HEK293 (cell line): ENCODE results near the gene AGPAT4.

ENCODE experiments used
- CTCF ChIA-PET: fragments of 350-600 bp; formaldehyde crosslinking; extraction: SDS; loops from one replicate; lab custom pipeline; 2021; ENCODE audit warnings: antibody characterized with exemption; lab: Yijun Ruan, JAX
- POLR2A ChIA-PET: fragments of 300-600 bp; formaldehyde crosslinking; extraction: SDS; loops from one replicate; lab custom pipeline; 2020; ENCODE audit warnings: antibody characterized with exemption, inconsistent platforms; lab: Yijun Ruan, JAX
- H3K27ac ChIP-seq: fragments of 200-500 bp; sonication (Bioruptor generic); 2 replicates; pipeline ENCODE4 v1.5.1; 2014; ENCODE audit warnings: low read depth, low read length, control low read depth, inconsistent platforms; ENCODE audit errors: extremely low read depth
- H3K36me3 ChIP-seq, 2 experiments: fragments of 200-500 bp in 1 of 2; sonication (Bioruptor generic) in 1 of 2; 1 replicate in 1 of 2; 2 replicates in 1 of 2; pipeline ENCODE4 v1.5.1; 2014 to 2017; ENCODE audit warnings: inconsistent platforms in 2 of 2, low read length in 2 of 2; ENCODE audit not compliant: control insufficient read depth in 2 of 2, insufficient read depth in 1 of 2
- H3K4me1 ChIP-seq: fragments of 200-500 bp; sonication (Bioruptor generic); 2 replicates; pipeline ENCODE4 v1.5.1; 2014; ENCODE audit warnings: mild to moderate bottlenecking, low read length, inconsistent platforms; ENCODE audit not compliant: control insufficient read depth, insufficient read depth
- H3K4me3 ChIP-seq: 2 replicates; pipeline ENCODE4 v1.5.1; 2011; ENCODE audit warnings: low read depth, mild to moderate bottlenecking, control low read depth, low read length, moderate library complexity
- H3K9me3 ChIP-seq: fragments of 200-500 bp; sonication (Bioruptor generic); 2 replicates; pipeline ENCODE4 v1.5.1; 2014; ENCODE audit warnings: low read depth, low read length, inconsistent platforms; ENCODE audit not compliant: control insufficient read depth, insufficient read depth
- HIC1 ChIP-seq: fragments of 450-650 bp; formaldehyde crosslinking; IDR thresholded peaks from 2 replicates; pipeline ENCODE4 v1.5.1; 2016; ENCODE audit warnings: missing biosample characterization, missing genetic modification characterization
- OSR2 ChIP-seq: fragments of 450-650 bp; formaldehyde crosslinking; IDR thresholded peaks from 2 replicates; pipeline ENCODE4 v1.5.1; 2016; ENCODE audit warnings: missing biosample characterization, missing genetic modification characterization
- PRDM10 ChIP-seq: fragments of 450-650 bp; formaldehyde crosslinking; IDR thresholded peaks from 2 replicates; pipeline ENCODE4 v1.5.1; 2016; ENCODE audit warnings: missing biosample characterization, missing genetic modification characterization
- REPIN1 ChIP-seq: fragments of 450-650 bp; formaldehyde crosslinking; IDR thresholded peaks from 2 replicates; pipeline ENCODE4 v1.5.1; 2017; ENCODE audit warnings: missing biosample characterization, missing genetic modification characterization, low read depth
- ZBTB11 ChIP-seq: fragments of 450-650 bp; formaldehyde crosslinking; conservative IDR thresholded peaks from 2 replicates; pipeline ENCODE4 v1.5.1; 2016; ENCODE audit warnings: low read depth, missing biosample characterization, missing genetic modification characterization
- ZBTB17 ChIP-seq: fragments of 450-650 bp; formaldehyde crosslinking; IDR thresholded peaks from 2 replicates; pipeline ENCODE4 v1.5.1; 2016; ENCODE audit warnings: missing biosample characterization, missing genetic modification characterization
- ZBTB26 ChIP-seq: fragments of 450-650 bp; formaldehyde crosslinking; optimal IDR thresholded peaks from 2 replicates; pipeline ENCODE3; 2016; ENCODE audit warnings: missing biosample characterization, mild to moderate bottlenecking, missing genetic modification characterization
- ZBTB49 ChIP-seq: fragments of 450-650 bp; formaldehyde crosslinking; IDR thresholded peaks from 2 replicates; pipeline ENCODE4 v1.5.1; 2016; ENCODE audit warnings: missing biosample characterization, missing genetic modification characterization, low read depth
- ZBTB6 ChIP-seq: fragments of 450-650 bp; formaldehyde crosslinking; IDR thresholded peaks from 2 replicates; pipeline ENCODE4 v1.5.1; 2017; ENCODE audit warnings: missing biosample characterization, missing genetic modification characterization
- ZNF311 ChIP-seq: fragments of 450-650 bp; formaldehyde crosslinking; IDR thresholded peaks from 2 replicates; pipeline ENCODE4 v1.5.1; 2017; ENCODE audit warnings: missing biosample characterization, missing genetic modification characterization, borderline replicate concordance
- ZNF335 ChIP-seq: fragments of 450-650 bp; formaldehyde crosslinking; conservative IDR thresholded peaks from 2 replicates; pipeline ENCODE4 v1.5.1; 2016; ENCODE audit warnings: missing biosample characterization, missing genetic modification characterization
- ZNF362 ChIP-seq: fragments of 450-650 bp; formaldehyde crosslinking; IDR thresholded peaks from 2 replicates; pipeline ENCODE4 v1.5.1; 2016; ENCODE audit warnings: missing biosample characterization, missing genetic modification characterization
- ZNF366 ChIP-seq: fragments of 450-650 bp; formaldehyde crosslinking; conservative IDR thresholded peaks from 2 replicates; pipeline ENCODE4 v1.5.1; 2016; ENCODE audit warnings: missing biosample characterization, missing genetic modification characterization
- ZNF629 ChIP-seq: fragments of 450-650 bp; formaldehyde crosslinking; IDR thresholded peaks from 2 replicates; pipeline ENCODE4 v1.5.1; 2017; ENCODE audit warnings: missing biosample characterization, missing genetic modification characterization
- ZNF664 ChIP-seq: fragments of 450-650 bp; formaldehyde crosslinking; IDR thresholded peaks from 2 replicates; pipeline ENCODE4 v1.5.1; 2016; ENCODE audit warnings: missing biosample characterization, missing genetic modification characterization
- ZNF747 ChIP-seq: fragments of 450-650 bp; formaldehyde crosslinking; IDR thresholded peaks from 2 replicates; pipeline ENCODE4 v1.5.1; 2016; ENCODE audit warnings: missing biosample characterization, missing genetic modification characterization
- ZNF843 ChIP-seq: fragments of 450-650 bp; formaldehyde crosslinking; IDR thresholded peaks from 2 replicates; pipeline ENCODE4 v1.5.1; 2016; ENCODE audit warnings: missing biosample characterization, missing genetic modification characterization
- ZSCAN30 ChIP-seq: fragments of 450-650 bp; IDR thresholded peaks from 2 replicates; pipeline ENCODE4 v1.5.1; 2018; ENCODE audit warnings: missing biosample characterization, mild to moderate bottlenecking, missing genetic modification characterization, moderate library complexity

The AGPAT4 gene

GRCh38 chr6:161257793-161258457, 15.9 kb downstream of the AGPAT4 start:
- POLR2A ChIA-PET, result no interaction called here
- CTCF ChIA-PET, result interaction anchor here (0.6 kb wide), 2 partner anchors 23 to 310 kb away, joined by 3 to 7 read pairs; no protein-coding TSS in a partner anchor
- H3K9me3 ChIP-seq, result no peaks in the 10 kb centered on the region
- H3K36me3 ChIP-seq, result peaks cover 0 to 28% of the 10 kb centered on the region in 2 experiments; a peak in 2 of 3 replicates
- H3K4me3 ChIP-seq, result no peak overlapping the region
- no peaks in the 10 kb centered on the region for H3K4me1 ChIP-seq
- no peak overlapping the region for H3K27ac ChIP-seq
- TF ChIP-seq ZNF843, result no peak
- no peak for TF ChIP-seq ZBTB26 (tag by site-specific recombination)
- no peak for TF ChIP-seq ZNF747
- no peak for TF ChIP-seq ZBTB6 (tag by site-specific recombination)
- no peak for TF ChIP-seq HIC1 (tag by site-specific recombination)
- no peak for TF ChIP-seq OSR2 (tag by site-specific recombination)
- no peak for TF ChIP-seq ZSCAN30 (tag by site-specific recombination)
- TF ChIP-seq ZBTB11 (tag by site-specific recombination), result no peak
- TF ChIP-seq ZNF362 (tag by site-specific recombination), result no peak
- no peak for TF ChIP-seq ZNF629
- TF ChIP-seq ZNF366, result no peak
- no peak for TF ChIP-seq ZBTB17 (tag by site-specific recombination)
- TF ChIP-seq ZNF311, result no peak
- no peak for TF ChIP-seq REPIN1 (tag by site-specific recombination)
- TF ChIP-seq ZNF664 (tag by site-specific recombination), result no peak
- TF ChIP-seq ZBTB49 (tag by site-specific recombination), result no peak
- TF ChIP-seq ZNF335, result no peak
- TF ChIP-seq PRDM10 (tag by site-specific recombination), result no peak
